ENCODE results near the gene SCAMP4.
A peak's percentile ranks its signal among the peaks of the same experiment; 100 is the strongest.

Gene SCAMP4

GRCh38 chr19:1913781-1914577 is 8.8 kb downstream of the SCAMP4 start (continued):
- TF ChIP-seq ZNF146 (tag by site-specific recombination; IDR thresholded peaks at IDR 0.05) (no peak), BCL6B (tag by site-specific recombination; IDR thresholded peaks at IDR 0.05) (no peak), KLF17 (tag by site-specific recombination; IDR thresholded peaks at IDR 0.05) (no peak), ZNF555 (tag by site-specific recombination; conservative IDR thresholded peaks at IDR 0.05) (no peak), HIC1 (tag by site-specific recombination; IDR thresholded peaks at IDR 0.05) (0 out of 2 replicates have a peak, but pooled peaks have one; percentile 13), SP3 (tag by site-specific recombination; IDR thresholded peaks at IDR 0.05) (no peak), ZNF473 (tag by site-specific recombination; IDR thresholded peaks at IDR 0.05) (no peak), ZNF362 (tag by site-specific recombination; IDR thresholded peaks at IDR 0.05) (no peak)

- TF ChIP-seq ZNF792 (tag by site-specific recombination; IDR thresholded peaks at IDR 0.05) (no peak), EGR2 (tag by site-specific recombination; IDR thresholded peaks at IDR 0.05; ENCODE audit: low read depth) (peak; percentile 26; the same call in 1 of the 2 replicates)
- Histone ChIP-seq H3K4me1 (ENCODE audit: control insufficient read depth, insufficient read depth, low read length) (no peaks in the 10 kb centered on the region; the same call in 1 of the 2 replicates), H3K4me3 (ENCODE audit: low read depth, low read length) (no peak overlapping the region), H3K36me3 (ENCODE audit: control insufficient read depth in 2 of 2, insufficient read depth in 1 of 2, low read length in 2 of 2) (peaks cover 0 to 56% of the 10 kb centered on the region in 2 experiments; a peak in 2 of 3 replicates), H3K27ac (ENCODE audit: extremely low read depth, low read depth, low read length) (no peak overlapping the region), H3K9me3 (ENCODE audit: control insufficient read depth, insufficient read depth, low read depth, low read length) (no peaks in the 10 kb centered on the region)
- ChIA-PET CTCF (interaction anchor here (1.2 kb wide), 1 partner anchor 15 kb away, joined by 4 read pairs; no protein-coding TSS in a partner anchor), POLR2A (interaction anchor here (1.1 kb wide), 1 partner anchor 22 kb away, joined by 3 read pairs; no protein-coding TSS in a partner anchor)
Measured at GRCh38 chr19:1914826-1915341, 9.7 kb downstream of the SCAMP4 start.

GRCh38 chr19:1917146-1917545 is 11.9 kb downstream of the SCAMP4 start:
- Histone ChIP-seq H3K4me1 (ENCODE audit: control insufficient read depth, insufficient read depth, low read length) (no peaks in the 10 kb centered on the region), H3K9me3 (ENCODE audit: control insufficient read depth, insufficient read depth, low read depth, low read length) (no peaks in the 10 kb centered on the region), H3K36me3 (ENCODE audit: control insufficient read depth in 2 of 2, insufficient read depth in 1 of 2, low read length in 2 of 2) (peaks cover 0 to 70% of the 10 kb centered on the region in 2 experiments; a peak in 2 of 3 replicates), H3K4me3 (ENCODE audit: low read depth, low read length) (no peak overlapping the region), H3K27ac (ENCODE audit: extremely low read depth, low read depth, low read length) (no peak overlapping the region)
- CTCF ChIA-PET, result interaction anchor here (1.0 kb wide), 1 partner anchor 11 kb away, joined by 3 read pairs; no protein-coding TSS in a partner anchor
- POLR2A ChIA-PET, result no interaction called here
- TF ChIP-seq ZNF558 (tag by site-specific recombination; IDR thresholded peaks at IDR 0.05) (no peak), ZNF692 (tag by site-specific recombination; IDR thresholded peaks at IDR 0.05) (no peak), KLF10 (tag by site-specific recombination; IDR thresholded peaks at IDR 0.05) (no peak), PRDM10 (tag by site-specific recombination; IDR thresholded peaks at IDR 0.05) (no peak), ZNF513 (tag by site-specific recombination; IDR thresholded peaks at IDR 0.05) (no peak), ZXDB (tag by site-specific recombination; IDR thresholded peaks at IDR 0.05) (no peak), ZNF248 (tag by site-specific recombination; IDR thresholded peaks at IDR 0.05) (no peak), ZNF544 (tag by site-specific recombination; IDR thresholded peaks at IDR 0.05) (no peak), ZNF530 (tag by site-specific recombination; IDR thresholded peaks at IDR 0.05; ENCODE audit: low read depth) (no peak)

Data from HEK293 (cell line).